K562 (cell line): ENCODE measurements around the gene DIPK1B. TPM values are rescaled to one million over a fixed set of nuclear protein-coding genes. Genes with fewer than 3 reads are reported as not detected.

ENCODE experiments used
- ARID1B ChIP-seq: fragments of 450-650 bp; IDR thresholded peaks from 2 replicates; pipeline ENCODE4 v1.6.1; 2016; ENCODE audit warnings: antibody characterized with exemption, mild to moderate bottlenecking, inconsistent platforms
- GTF2F1 ChIP-seq: IDR thresholded peaks from 2 replicates; pipeline ENCODE4 v1.6.1; 2011; ENCODE audit warnings: low read depth, low read length, improper control_type of control experiment
- HNRNPK ChIP-seq: fragments of 200-400 bp; formaldehyde crosslinking; IDR thresholded peaks from one replicate; pipeline ENCODE4 v1.6.1; 2018; ENCODE audit warnings: mild to moderate bottlenecking, low read depth, low read length; ENCODE audit not compliant: poor library complexity, severe bottlenecking
- KHSRP ChIP-seq: fragments of 450-650 bp; IDR thresholded peaks from 2 replicates; pipeline ENCODE4 v1.6.1; 2017
- MIER1 ChIP-seq: fragments of 450-650 bp; IDR thresholded peaks from 2 replicates; pipeline ENCODE4 v1.6.1; 2016; ENCODE audit warnings: antibody characterized with exemption, mild to moderate bottlenecking, low read depth
- RBM14 ChIP-seq: fragments of 200-400 bp; formaldehyde crosslinking; IDR thresholded peaks from 2 replicates; pipeline ENCODE4 v1.6.1; 2018; ENCODE audit warnings: low read depth, mild to moderate bottlenecking, low read length, moderate library complexity, borderline replicate concordance; ENCODE audit not compliant: insufficient read depth
- SIN3A ChIP-seq, 2 experiments: fragments of 150-350 bp in 1 of 2; IDR thresholded peaks; 2 replicates each; pipeline ENCODE4 v1.6.1; 2011 to 2016; ENCODE audit warnings: borderline replicate concordance in 2 of 2, low read depth in 2 of 2, low read length in 2 of 2, mild to moderate bottlenecking in 2 of 2, moderate library complexity in 2 of 2; ENCODE audit not compliant: control insufficient read depth in 1 of 2
- SRSF1 ChIP-seq: fragments of 200-400 bp; formaldehyde crosslinking; IDR thresholded peaks from 2 replicates; pipeline ENCODE4 v1.6.1; 2017; ENCODE audit warnings: mild to moderate bottlenecking, low read depth, low read length, moderate library complexity
- SUPT5H ChIP-seq: fragments of 450-650 bp; IDR thresholded peaks from 2 replicates; pipeline ENCODE4 v1.6.1; 2016
- ZNF561 ChIP-seq: fragments of 450-650 bp; formaldehyde crosslinking; conservative IDR thresholded peaks from 2 replicates; pipeline ENCODE4 v1.4.0; 2020; ENCODE audit warnings: mild to moderate bottlenecking, moderate library complexity
- polyA plus RNA-seq, 8 experiments: library from polyadenylated mRNA; depleted of rRNA in 4 of 8; stranded (reverse) in 5 of 8; unstranded in 3 of 8; fragments of >200 nt; fragmentation: Nextera tagmentation in 2 of 8; fragmentation: Illumina TruSeq in 1 of 8; extraction: Ambion mirVana in 2 of 8; extraction: Trizol in 1 of 8; gene quantifications; 2 replicates each; pipeline versions ENCODE4 v1.2.1 to v1.2.3, GENCODE V29; 2011 to 2014; ENCODE audit warnings: inconsistent platforms in 1 of 8, missing spikeins in 1 of 8
- total RNA-seq, 7 experiments: library from RNA; depleted of rRNA in 6 of 7; stranded (reverse); fragments of >200 nt in 6 of 7; fragmentation: Illumina TruSeq in 2 of 7; extraction: Trizol in 2 of 7; gene quantifications; 2 replicates each; pipeline versions ENCODE4 v1.2.1 to v1.2.3, GENCODE V29; 2011 to 2021; ENCODE audit warnings: low replicate concordance in 1 of 7
- TF ChIP-seq, protein P1 (sequence below): fragments of 450-650 bp; conservative IDR thresholded peaks from 2 replicates; pipeline ENCODE4 v1.6.1; 2016; ENCODE audit warnings: missing genetic modification characterization, low read depth, mild to moderate bottlenecking, missing compliant biosample characterization, moderate library complexity
- TF ChIP-seq, protein P2 (sequence below): sonication (generic); formaldehyde crosslinking; IDR thresholded peaks from 2 replicates; pipeline ENCODE4 v1.8.0; 2022; ENCODE audit warnings: mild to moderate bottlenecking, low read depth, missing genetic modification reagents
- TF ChIP-seq, protein P3 (sequence below): IDR thresholded peaks from 2 replicates; pipeline ENCODE4 v1.6.1; 2012; ENCODE audit warnings: low read depth, low read length, improper control_type of control experiment, borderline replicate concordance
- TF ChIP-seq, protein P4 (sequence below): fragments of 450-650 bp; IDR thresholded peaks from 2 replicates; pipeline ENCODE4 v1.7.1; 2018; ENCODE audit warnings: mild to moderate bottlenecking, low read depth; ENCODE audit not compliant: partially characterized antibody

DIPK1B gene
- total and polyA plus RNA-seq, 9 of the 15 experiments (the other 6 are each of a cell fraction or from before 2014, with no cell fraction given): 0.08 to 22.3 (median 5.9) TPM

DNA sequence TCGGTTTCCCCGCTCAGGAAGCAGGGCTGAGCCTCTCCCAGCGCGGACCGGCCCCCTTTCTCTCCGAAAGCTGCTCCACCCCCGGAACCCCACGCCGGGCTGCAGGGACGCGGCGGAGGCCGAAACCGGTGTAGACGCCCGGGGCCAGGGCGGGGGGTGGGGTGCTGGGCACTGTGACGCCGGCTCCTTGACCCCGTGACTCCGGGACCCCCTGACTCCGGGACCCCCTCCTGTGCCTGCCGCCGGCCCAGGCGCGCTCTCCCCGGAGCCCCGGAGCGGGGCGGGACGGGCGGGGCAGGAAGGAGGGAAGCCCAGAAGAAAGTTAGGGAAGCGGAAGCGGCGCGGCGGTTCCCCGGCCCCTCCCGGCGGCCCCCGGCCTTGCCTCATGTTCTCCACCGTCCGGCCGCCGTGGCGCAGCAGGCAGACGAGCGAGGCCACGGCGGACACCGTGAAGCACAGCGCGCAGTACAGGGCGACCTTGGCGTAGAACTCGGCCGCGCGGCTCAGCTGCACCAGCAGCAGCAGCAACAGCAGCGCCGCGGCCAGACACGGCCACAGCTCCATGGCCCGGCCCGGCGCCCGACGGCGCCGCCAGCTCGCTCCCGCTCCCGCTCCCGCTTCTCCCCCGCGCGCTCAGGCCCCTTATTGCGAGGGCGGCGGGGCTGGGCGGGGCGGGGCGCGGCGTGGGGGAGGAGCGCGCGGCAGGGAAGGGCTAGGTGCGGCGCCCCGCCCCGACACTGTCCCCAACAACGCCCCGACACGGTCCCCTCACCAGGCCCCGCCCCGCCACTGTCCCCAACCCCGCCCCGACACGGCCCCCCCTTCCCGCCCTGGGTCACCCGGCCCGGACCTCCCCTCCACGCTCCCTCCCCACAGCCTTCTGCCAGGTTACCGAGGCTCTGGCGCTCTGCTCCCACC, 25.3 kb upstream of the DIPK1B start, which contains the start of gene AGPAT2 (continued):
- TF ChIP-seq, protein P1, sequence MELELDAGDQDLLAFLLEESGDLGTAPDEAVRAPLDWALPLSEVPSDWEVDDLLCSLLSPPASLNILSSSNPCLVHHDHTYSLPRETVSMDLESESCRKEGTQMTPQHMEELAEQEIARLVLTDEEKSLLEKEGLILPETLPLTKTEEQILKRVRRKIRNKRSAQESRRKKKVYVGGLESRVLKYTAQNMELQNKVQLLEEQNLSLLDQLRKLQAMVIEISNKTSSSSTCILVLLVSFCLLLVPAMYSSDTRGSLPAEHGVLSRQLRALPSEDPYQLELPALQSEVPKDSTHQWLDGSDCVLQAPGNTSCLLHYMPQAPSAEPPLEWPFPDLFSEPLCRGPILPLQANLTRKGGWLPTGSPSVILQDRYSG (tag): no peak
- no peak for TF ChIP-seq KHSRP
- no peak for TF ChIP-seq ZNF561 (CRISPR knock-in tag)
- TF ChIP-seq HNRNPK: no peak
- no peak for TF ChIP-seq MIER1
- peak; percentile 82 for TF ChIP-seq SUPT5H
- TF ChIP-seq SRSF1: no peak
- TF ChIP-seq, protein P2, sequence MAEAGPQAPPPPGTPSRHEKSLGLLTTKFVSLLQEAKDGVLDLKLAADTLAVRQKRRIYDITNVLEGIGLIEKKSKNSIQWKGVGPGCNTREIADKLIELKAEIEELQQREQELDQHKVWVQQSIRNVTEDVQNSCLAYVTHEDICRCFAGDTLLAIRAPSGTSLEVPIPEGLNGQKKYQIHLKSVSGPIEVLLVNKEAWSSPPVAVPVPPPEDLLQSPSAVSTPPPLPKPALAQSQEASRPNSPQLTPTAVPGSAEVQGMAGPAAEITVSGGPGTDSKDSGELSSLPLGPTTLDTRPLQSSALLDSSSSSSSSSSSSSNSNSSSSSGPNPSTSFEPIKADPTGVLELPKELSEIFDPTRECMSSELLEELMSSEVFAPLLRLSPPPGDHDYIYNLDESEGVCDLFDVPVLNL (CRISPR knock-in tag): 0 out of 2 replicates have a peak, but pooled peaks have one; percentile 19
- TF ChIP-seq SIN3A (IDR thresholded peaks at IDR 0.05; ENCODE audit: borderline replicate concordance in 2 of 2, control insufficient read depth in 1 of 2, low read depth in 2 of 2, low read length in 2 of 2): peak; percentile 63 to 66; a peak in 2 of 4 replicates
- no peak for TF ChIP-seq GTF2F1
- TF ChIP-seq RBM14: 0 out of 2 replicates have a peak, but pooled peaks have one; percentile 30
- TF ChIP-seq, protein P3, sequence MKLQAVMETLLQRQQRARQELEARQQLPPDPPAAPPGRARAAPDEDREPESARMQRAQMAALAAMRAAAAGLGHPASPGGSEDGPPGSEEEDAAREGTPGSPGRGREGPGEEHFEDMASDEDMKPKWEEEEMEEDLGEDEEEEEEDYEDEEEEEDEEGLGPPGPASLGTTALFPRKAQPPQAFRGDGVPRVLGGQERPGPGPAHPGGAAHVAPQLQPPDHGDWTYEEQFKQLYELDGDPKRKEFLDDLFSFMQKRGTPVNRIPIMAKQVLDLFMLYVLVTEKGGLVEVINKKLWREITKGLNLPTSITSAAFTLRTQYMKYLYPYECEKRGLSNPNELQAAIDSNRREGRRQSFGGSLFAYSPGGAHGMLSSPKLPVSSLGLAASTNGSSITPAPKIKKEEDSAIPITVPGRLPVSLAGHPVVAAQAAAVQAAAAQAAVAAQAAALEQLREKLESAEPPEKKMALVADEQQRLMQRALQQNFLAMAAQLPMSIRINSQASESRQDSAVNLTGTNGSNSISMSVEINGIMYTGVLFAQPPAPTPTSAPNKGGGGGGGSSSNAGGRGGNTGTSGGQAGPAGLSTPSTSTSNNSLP: no peak
- TF ChIP-seq, protein P4, sequence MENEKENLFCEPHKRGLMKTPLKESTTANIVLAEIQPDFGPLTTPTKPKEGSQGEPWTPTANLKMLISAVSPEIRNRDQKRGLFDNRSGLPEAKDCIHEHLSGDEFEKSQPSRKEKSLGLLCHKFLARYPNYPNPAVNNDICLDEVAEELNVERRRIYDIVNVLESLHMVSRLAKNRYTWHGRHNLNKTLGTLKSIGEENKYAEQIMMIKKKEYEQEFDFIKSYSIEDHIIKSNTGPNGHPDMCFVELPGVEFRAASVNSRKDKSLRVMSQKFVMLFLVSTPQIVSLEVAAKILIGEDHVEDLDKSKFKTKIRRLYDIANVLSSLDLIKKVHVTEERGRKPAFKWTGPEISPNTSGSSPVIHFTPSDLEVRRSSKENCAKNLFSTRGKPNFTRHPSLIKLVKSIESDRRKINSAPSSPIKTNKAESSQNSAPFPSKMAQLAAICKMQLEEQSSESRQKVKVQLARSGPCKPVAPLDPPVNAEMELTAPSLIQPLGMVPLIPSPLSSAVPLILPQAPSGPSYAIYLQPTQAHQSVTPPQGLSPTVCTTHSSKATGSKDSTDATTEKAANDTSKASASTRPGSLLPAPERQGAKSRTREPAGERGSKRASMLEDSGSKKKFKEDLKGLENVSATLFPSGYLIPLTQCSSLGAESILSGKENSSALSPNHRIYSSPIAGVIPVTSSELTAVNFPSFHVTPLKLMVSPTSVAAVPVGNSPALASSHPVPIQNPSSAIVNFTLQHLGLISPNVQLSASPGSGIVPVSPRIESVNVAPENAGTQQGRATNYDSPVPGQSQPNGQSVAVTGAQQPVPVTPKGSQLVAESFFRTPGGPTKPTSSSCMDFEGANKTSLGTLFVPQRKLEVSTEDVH: no peak
- no peak for TF ChIP-seq ARID1B
